ENCODE data around the gene RASGEF1C. TPM values are rescaled to one million over a fixed set of nuclear protein-coding genes. Genes with fewer than 3 reads are reported as not detected.
"Not testable (repeated sequence)": the region's sequence is repeated elsewhere in the genome, so short reads cannot be mapped to it uniquely, and the experiment has no call there.

Gene RASGEF1C
- polyA plus RNA-seq, 3 donors: not detected

DNA sequence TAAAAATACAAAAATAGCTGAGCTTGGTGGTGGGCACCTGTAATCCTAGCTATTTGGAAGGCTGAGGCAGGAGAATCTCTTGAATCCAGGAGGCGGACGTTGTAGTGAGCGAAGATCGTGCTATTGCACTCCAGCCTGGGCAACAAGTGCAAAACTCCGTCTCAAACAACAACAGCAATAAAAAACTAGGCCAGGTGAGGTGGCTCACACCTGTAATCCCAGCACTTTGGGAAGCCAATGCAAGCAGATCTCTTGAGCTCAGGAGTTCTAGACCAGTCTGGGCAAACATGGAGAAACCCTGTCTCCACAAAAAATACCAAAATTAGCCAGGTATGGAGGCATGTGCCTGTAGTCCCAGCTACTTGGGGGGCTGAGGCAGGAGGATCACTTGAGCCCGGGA lies 84.3 kb downstream of the RASGEF1C start:
- not testable (repeated sequence) for H2AFZ ChIP-seq (ENCODE audit: insufficient read depth, low read depth, low read length, poor library complexity, severe bottlenecking); H3K4me3 Mint-ChIP-seq; H3K27me3 ChIP-seq (ENCODE audit: control insufficient read depth in 2 of 2, insufficient read depth in 2 of 2, low read length in 2 of 2); H3K4me1 ChIP-seq (ENCODE audit: control insufficient read depth in 1 of 2, insufficient read depth in 2 of 2, low read length in 2 of 2); H3K36me3 ChIP-seq (replicated peaks in 1 of 2; ENCODE audit: control insufficient read depth in 1 of 2, insufficient read depth in 2 of 2, low read length in 2 of 2); DNase-seq; H3K79me2 ChIP-seq (ENCODE audit: insufficient read depth, low read length); H3K9ac ChIP-seq (ENCODE audit: insufficient read depth, low read length, poor library complexity, severe bottlenecking); H3K9me3 ChIP-seq (replicated peaks in 1 of 2; ENCODE audit: control insufficient read depth in 1 of 2, insufficient read depth in 1 of 2, low read length in 2 of 2); H3K9me3 Mint-ChIP-seq; H3K4me3 ChIP-seq (replicated peaks in 1 of 3; ENCODE audit: low read depth in 2 of 3, low read length in 3 of 3); H3K27ac ChIP-seq (ENCODE audit: low read depth in 1 of 2, low read length in 2 of 2); H3K4me2 ChIP-seq (replicated peaks; ENCODE audit: extremely low read depth, low read length, poor library complexity, severe bottlenecking); H3K4me1 Mint-ChIP-seq; H4K20me1 ChIP-seq (ENCODE audit: insufficient read depth, low read length); H3K36me3 Mint-ChIP-seq
- WGBS (ENCODE audit: insufficient coverage): 95% methylated on average over 6 of the region's 6 CpGs
- Mint-ChIP-seq H3K27me3 (ENCODE audit: low read depth in 3 of 3) (peaks cover 19 to 34% (median 25%) of the 10 kb centered on the region in 3 donors), H3K27ac (peak overlapping the region in 1 of 7 donors; percentile 6)
- intact Hi-C loops (cut with micrococcal nuclease): loop anchor here in 1 of 2 donors (5.0 kb wide), 2 partner anchors 88 to 203 kb away; no protein-coding TSS in a partner anchor

DNA sequence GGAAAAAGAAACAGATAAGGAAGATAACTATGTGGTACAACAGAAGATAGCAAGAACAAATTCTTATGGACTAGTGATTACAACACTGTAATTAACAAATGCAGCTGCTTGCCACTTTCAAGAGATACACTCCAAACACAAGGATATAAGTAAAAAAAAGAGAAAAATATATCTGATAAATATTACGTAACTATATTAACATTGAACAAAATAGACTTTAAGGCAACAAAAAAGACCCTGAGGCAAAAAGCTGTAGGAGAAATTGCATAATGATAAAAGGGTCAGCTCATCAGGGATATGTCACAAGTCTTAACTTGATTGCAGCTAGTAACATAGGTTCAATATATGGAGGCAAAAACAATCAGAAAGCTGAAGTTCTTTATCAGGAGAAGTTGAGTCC lies 86.1 kb downstream of the RASGEF1C start:
- no peaks in the 10 kb centered on the region for H4K20me1 ChIP-seq (ENCODE audit: insufficient read depth, low read length)
- no peak overlapping the region for H3K4me3 Mint-ChIP-seq
- WGBS (ENCODE audit: insufficient coverage): no CpG with 5 or more reads among the region's 1 CpG

More for the DNA sequence above, 86.1 kb downstream of the RASGEF1C start:
- Mint-ChIP-seq H3K27me3 (ENCODE audit: low read depth in 3 of 3) (peaks cover 15 to 30% (median 21%) of the 10 kb centered on the region in 3 donors), H3K36me3 (no peaks in the 10 kb centered on the region), H3K27ac (no peak overlapping the region), H3K4me1 (peaks cover 3% of the 10 kb centered on the region), H3K9me3 (no peaks in the 10 kb centered on the region)
- no peak overlapping the region for H3K27ac ChIP-seq (ENCODE audit: low read depth in 1 of 2, low read length in 2 of 2)
- no peak overlapping the region for H3K9ac ChIP-seq (ENCODE audit: insufficient read depth, low read length, poor library complexity, severe bottlenecking)
- intact Hi-C loops (cut with micrococcal nuclease): no loop called here
- DNase-seq: no peak
- TF ChIP-seq, protein P1, sequence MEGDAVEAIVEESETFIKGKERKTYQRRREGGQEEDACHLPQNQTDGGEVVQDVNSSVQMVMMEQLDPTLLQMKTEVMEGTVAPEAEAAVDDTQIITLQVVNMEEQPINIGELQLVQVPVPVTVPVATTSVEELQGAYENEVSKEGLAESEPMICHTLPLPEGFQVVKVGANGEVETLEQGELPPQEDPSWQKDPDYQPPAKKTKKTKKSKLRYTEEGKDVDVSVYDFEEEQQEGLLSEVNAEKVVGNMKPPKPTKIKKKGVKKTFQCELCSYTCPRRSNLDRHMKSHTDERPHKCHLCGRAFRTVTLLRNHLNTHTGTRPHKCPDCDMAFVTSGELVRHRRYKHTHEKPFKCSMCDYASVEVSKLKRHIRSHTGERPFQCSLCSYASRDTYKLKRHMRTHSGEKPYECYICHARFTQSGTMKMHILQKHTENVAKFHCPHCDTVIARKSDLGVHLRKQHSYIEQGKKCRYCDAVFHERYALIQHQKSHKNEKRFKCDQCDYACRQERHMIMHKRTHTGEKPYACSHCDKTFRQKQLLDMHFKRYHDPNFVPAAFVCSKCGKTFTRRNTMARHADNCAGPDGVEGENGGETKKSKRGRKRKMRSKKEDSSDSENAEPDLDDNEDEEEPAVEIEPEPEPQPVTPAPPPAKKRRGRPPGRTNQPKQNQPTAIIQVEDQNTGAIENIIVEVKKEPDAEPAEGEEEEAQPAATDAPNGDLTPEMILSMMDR (IDR thresholded peaks at IDR 0.05): no peak
- peaks cover 0 to 5% of the 10 kb centered on the region in 2 donors for H3K27me3 ChIP-seq (ENCODE audit: control insufficient read depth in 2 of 2, insufficient read depth in 2 of 2, low read length in 2 of 2)
- H3K4me1 ChIP-seq (ENCODE audit: control insufficient read depth in 1 of 2, insufficient read depth in 2 of 2, low read length in 2 of 2): no peaks in the 10 kb centered on the region
- H2AFZ ChIP-seq (ENCODE audit: insufficient read depth, low read depth, low read length, poor library complexity, severe bottlenecking): no peak overlapping the region
- no peaks in the 10 kb centered on the region for H3K9me3 ChIP-seq (replicated peaks in 1 of 2; ENCODE audit: control insufficient read depth in 1 of 2, insufficient read depth in 1 of 2, low read length in 2 of 2)
- H3K36me3 ChIP-seq (replicated peaks in 1 of 2; ENCODE audit: control insufficient read depth in 1 of 2, insufficient read depth in 2 of 2, low read length in 2 of 2): no peaks in the 10 kb centered on the region
- no peak overlapping the region for H3K4me3 ChIP-seq (replicated peaks in 1 of 3; ENCODE audit: low read depth in 2 of 3, low read length in 3 of 3)
- H3K79me2 ChIP-seq (ENCODE audit: insufficient read depth, low read length): no peaks in the 10 kb centered on the region
- no peak overlapping the region for H3K4me2 ChIP-seq (replicated peaks; ENCODE audit: extremely low read depth, low read length, poor library complexity, severe bottlenecking)
